IPS-18a (cell line): ENCODE measurements around the gene MLANA.

Source experiments
- H3K27ac ChIP-seq: one replicate; pipeline ENCODE4 v1.5.1; 2013; ENCODE audit warnings: low read length
- H3K27me3 ChIP-seq: one replicate; pipeline ENCODE4 v1.6.1; 2013; ENCODE audit warnings: mild to moderate bottlenecking, low read length; ENCODE audit not compliant: control insufficient read depth, insufficient read depth
- H3K36me3 ChIP-seq: one replicate; pipeline ENCODE4 v1.6.1; 2013; ENCODE audit warnings: low read depth, low read length; ENCODE audit not compliant: control insufficient read depth
- H3K4me1 ChIP-seq: one replicate; pipeline ENCODE4 v1.6.1; 2013; ENCODE audit warnings: low read depth, low read length; ENCODE audit not compliant: control insufficient read depth
- H3K4me3 ChIP-seq: one replicate; pipeline ENCODE4 v1.5.1; 2013; ENCODE audit warnings: low read length
- H3K9ac ChIP-seq: one replicate; pipeline ENCODE4 v1.6.1; 2013; ENCODE audit warnings: mild to moderate bottlenecking, low read length, moderate library complexity
- H3K9me3 ChIP-seq: one replicate; pipeline ENCODE4 v1.6.1; 2013; ENCODE audit warnings: low read depth, low read length; ENCODE audit not compliant: control insufficient read depth

Gene MLANA

DNA sequence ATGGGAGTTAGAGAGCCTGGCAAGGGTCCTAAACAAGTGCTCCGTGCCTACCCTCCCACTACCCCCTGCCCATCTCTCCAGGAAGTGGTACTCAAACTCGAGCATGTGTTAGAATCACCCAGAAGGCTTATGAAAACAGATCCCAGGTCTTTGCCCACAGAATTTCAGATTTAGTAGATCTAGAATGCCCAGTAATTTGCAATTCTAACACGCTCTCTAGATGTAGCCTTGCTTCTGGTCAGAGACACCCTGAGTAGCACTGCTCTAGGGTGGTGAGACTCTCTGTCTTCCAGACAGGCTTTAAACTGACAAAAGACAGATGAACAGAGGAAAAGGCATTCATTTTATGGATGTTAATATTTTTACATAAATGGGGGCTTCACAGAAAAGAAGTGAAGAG is 37.1 kb upstream of the MLANA start:
- H3K9ac ChIP-seq = no peak overlapping the region
- H3K27me3 ChIP-seq = no peaks in the 10 kb centered on the region
- H3K36me3 ChIP-seq = no peaks in the 10 kb centered on the region
- H3K4me3 ChIP-seq = no peak overlapping the region
- H3K27ac ChIP-seq = no peak overlapping the region
- no peaks in the 10 kb centered on the region for H3K4me1 ChIP-seq
- no peaks in the 10 kb centered on the region for H3K9me3 ChIP-seq

GRCh38 chr9:5854063-5854790 is 36.5 kb upstream of the MLANA start:
- Histone ChIP-seq H3K4me1 (no peaks in the 10 kb centered on the region), H3K36me3 (no peaks in the 10 kb centered on the region), H3K27me3 (no peaks in the 10 kb centered on the region), H3K27ac (no peak overlapping the region), H3K4me3 (no peak overlapping the region), H3K9me3 (no peaks in the 10 kb centered on the region), H3K9ac (no peak overlapping the region)

- Histone ChIP-seq H3K9me3 (no peaks in the 10 kb centered on the region), H3K4me1 (no peaks in the 10 kb centered on the region), H3K4me3 (no peak overlapping the region), H3K36me3 (no peaks in the 10 kb centered on the region), H3K27ac (no peak overlapping the region), H3K27me3 (no peaks in the 10 kb centered on the region), H3K9ac (no peak overlapping the region)
Measured at GRCh38 chr9:5857928-5858327, 32.8 kb upstream of the MLANA start.

- H3K36me3 ChIP-seq = no peaks in the 10 kb centered on the region
- H3K4me1 ChIP-seq = no peaks in the 10 kb centered on the region
- H3K9me3 ChIP-seq = no peaks in the 10 kb centered on the region
- H3K4me3 ChIP-seq = no peak overlapping the region
- H3K27ac ChIP-seq = no peak overlapping the region
- H3K9ac ChIP-seq = no peak overlapping the region
- no peaks in the 10 kb centered on the region for H3K27me3 ChIP-seq
Measured at GRCh38 chr9:5858833-5859232, 31.9 kb upstream of the MLANA start.

GRCh38 chr9:5863092-5863746 is 27.5 kb upstream of the MLANA start:
- H3K4me1 ChIP-seq = peaks cover 3% of the 10 kb centered on the region
- H3K9me3 ChIP-seq = no peaks in the 10 kb centered on the region
- H3K36me3 ChIP-seq = no peaks in the 10 kb centered on the region
- no peak overlapping the region for H3K27ac ChIP-seq
- no peaks in the 10 kb centered on the region for H3K27me3 ChIP-seq
- H3K9ac ChIP-seq = no peak overlapping the region
- no peak overlapping the region for H3K4me3 ChIP-seq

DNA sequence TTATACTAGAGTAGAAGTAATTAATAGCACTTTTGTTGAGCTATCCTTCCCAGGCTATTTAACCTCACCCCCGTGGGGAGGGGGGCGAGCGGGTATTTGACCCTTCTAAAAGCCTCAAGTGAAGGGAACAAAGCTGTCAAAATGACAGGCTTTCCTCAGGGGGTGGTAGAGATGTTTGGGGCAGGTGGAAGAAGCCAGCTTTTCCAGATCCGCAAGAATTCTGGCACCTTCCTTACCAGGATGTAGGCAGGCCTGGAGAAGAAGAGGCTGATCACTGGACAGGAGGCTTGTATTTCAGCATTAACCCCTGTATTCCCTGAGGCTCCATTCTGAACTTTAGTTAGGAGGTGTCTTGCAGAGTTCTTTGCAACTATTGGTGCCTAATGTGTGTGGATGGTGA is 26.2 kb upstream of the MLANA start:
- H3K27ac ChIP-seq = no peak overlapping the region
- no peaks in the 10 kb centered on the region for H3K36me3 ChIP-seq
- H3K27me3 ChIP-seq = no peaks in the 10 kb centered on the region
- no peak overlapping the region for H3K4me3 ChIP-seq
- H3K9ac ChIP-seq = no peak overlapping the region
- no peaks in the 10 kb centered on the region for H3K9me3 ChIP-seq
- H3K4me1 ChIP-seq = peaks cover 3% of the 10 kb centered on the region

DNA sequence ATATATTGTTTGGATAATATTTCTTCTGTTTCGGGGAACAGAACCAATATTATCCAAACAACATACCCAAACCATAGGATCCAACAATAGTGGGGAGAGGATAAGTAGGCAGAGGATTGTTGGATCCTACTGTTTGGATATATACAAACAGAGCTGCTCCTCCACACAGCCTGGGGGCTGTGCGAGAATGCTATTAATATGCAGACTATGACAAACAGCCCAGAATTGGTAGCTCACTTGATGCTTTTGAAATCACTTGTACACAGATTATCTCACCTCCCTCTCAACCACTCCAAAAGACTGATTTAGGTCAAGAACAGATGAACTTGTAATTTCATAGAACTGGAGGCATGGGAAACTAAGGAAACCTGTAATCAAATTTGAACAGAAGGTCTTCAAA is 24.4 kb upstream of the MLANA start:
- Histone ChIP-seq H3K9me3 (no peaks in the 10 kb centered on the region), H3K4me3 (no peak overlapping the region), H3K36me3 (no peaks in the 10 kb centered on the region), H3K27ac (no peak overlapping the region), H3K9ac (no peak overlapping the region), H3K27me3 (no peaks in the 10 kb centered on the region), H3K4me1 (peaks cover 3% of the 10 kb centered on the region)

GRCh38 chr9:5866685-5867084 is 24.0 kb upstream of the MLANA start:
- H3K27me3 ChIP-seq = no peaks in the 10 kb centered on the region
- H3K4me1 ChIP-seq = peaks cover 3% of the 10 kb centered on the region
- H3K4me3 ChIP-seq = no peak overlapping the region
- H3K9ac ChIP-seq = no peak overlapping the region
- H3K27ac ChIP-seq = no peak overlapping the region
- no peaks in the 10 kb centered on the region for H3K9me3 ChIP-seq
- H3K36me3 ChIP-seq = no peaks in the 10 kb centered on the region

DNA sequence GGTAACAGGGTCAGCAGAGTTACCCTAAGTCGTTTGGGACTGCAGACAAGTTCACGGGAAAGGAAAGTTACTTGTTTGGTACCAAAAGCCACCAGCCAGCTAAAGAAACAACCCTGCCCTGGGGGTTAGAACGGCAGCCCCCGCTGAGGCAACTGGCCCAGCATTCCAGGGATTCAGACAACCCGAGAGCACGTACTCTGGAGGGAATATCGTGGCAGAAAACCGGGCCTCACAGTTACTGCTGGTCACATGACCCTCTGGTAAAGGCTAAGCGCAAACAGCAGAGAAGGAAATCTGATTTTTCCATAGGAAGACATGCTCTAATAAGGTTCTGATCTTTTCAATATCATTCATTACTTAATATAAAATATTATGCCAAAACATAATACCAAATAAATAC is 22.5 kb upstream of the MLANA start:
- Histone ChIP-seq H3K4me1 (peaks cover 3% of the 10 kb centered on the region), H3K4me3 (no peak overlapping the region), H3K9me3 (no peaks in the 10 kb centered on the region), H3K27me3 (no peaks in the 10 kb centered on the region), H3K9ac (no peak overlapping the region), H3K36me3 (no peaks in the 10 kb centered on the region), H3K27ac (no peak overlapping the region)

GRCh38 chr9:5869315-5870019 is 21.2 kb upstream of the MLANA start:
- no peaks in the 10 kb centered on the region for H3K9me3 ChIP-seq
- H3K36me3 ChIP-seq = no peaks in the 10 kb centered on the region
- H3K27me3 ChIP-seq = no peaks in the 10 kb centered on the region
- H3K4me1 ChIP-seq = peaks cover 3% of the 10 kb centered on the region
- no peak overlapping the region for H3K4me3 ChIP-seq
- no peak overlapping the region for H3K9ac ChIP-seq
- no peak overlapping the region for H3K27ac ChIP-seq

GRCh38 chr9:5870020-5870339 is 20.7 kb upstream of the MLANA start:
- H3K9me3 ChIP-seq = no peaks in the 10 kb centered on the region
- H3K27ac ChIP-seq = no peak overlapping the region
- H3K27me3 ChIP-seq = no peaks in the 10 kb centered on the region
- H3K4me1 ChIP-seq = peaks cover 3% of the 10 kb centered on the region
- H3K36me3 ChIP-seq = no peaks in the 10 kb centered on the region
- no peak overlapping the region for H3K9ac ChIP-seq
- no peak overlapping the region for H3K4me3 ChIP-seq

DNA sequence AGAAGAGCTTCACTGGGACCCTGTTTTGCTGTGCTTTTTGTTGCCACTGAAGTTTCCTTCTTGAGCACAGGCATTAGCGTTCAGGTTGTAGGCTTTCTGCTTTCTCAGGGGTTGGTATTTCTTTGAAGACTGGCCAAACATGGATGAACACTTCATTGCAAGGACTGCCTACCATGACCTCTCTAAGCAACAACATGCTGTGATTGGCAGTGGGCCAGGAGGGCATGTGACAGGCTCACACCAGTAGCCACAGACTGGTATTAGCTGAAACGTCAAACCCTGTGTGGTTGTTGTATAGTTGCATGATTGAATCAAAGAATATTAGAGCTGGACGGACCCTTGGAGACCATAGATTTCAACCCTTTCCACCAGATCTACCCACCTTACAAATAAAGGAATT is 20.0 kb upstream of the MLANA start:
- Histone ChIP-seq H3K36me3 (no peaks in the 10 kb centered on the region), H3K9me3 (no peaks in the 10 kb centered on the region), H3K4me3 (no peak overlapping the region), H3K27ac (no peak overlapping the region), H3K27me3 (no peaks in the 10 kb centered on the region), H3K4me1 (peaks cover 3% of the 10 kb centered on the region), H3K9ac (no peak overlapping the region)
